HCT116 (cell line): ENCODE data around the gene ANO6. TPM values are rescaled to one million over a fixed set of nuclear protein-coding genes. Genes with fewer than 3 reads are reported as not detected.

Experiments
- ATAC-seq: fragments of 200-7000 bp; cut with Tn5 transposase; 2 replicates; pipeline ENCODE4 v1.9.1; 2020; ENCODE audit warnings: mild to moderate bottlenecking, moderate library complexity
- BruUV-seq: library from RNA; stranded (reverse); fragments of 400-500 nt; replicated peaks from 2 replicates; lab custom pipeline; 2021; lab: Mats Ljungman, UMichigan
- CTCF ChIA-PET: fragments of 300-600 bp; sonication (Branson Sonifier 250); formaldehyde crosslinking; loops from one replicate; lab custom pipeline; 2021; ENCODE audit warnings: antibody characterized with exemption; lab: Charles Lee
- POLR2A ChIA-PET: fragments of 300-600, 350-600 bp; sonication (Branson Sonifier 250); formaldehyde crosslinking; loops from one replicate; lab custom pipeline; 2021; ENCODE audit warnings: antibody characterized with exemption; lab: Charles Lee
- RAD21 ChIA-PET, 2 experiments: fragments of 300-600 bp; sonication (Branson Sonifier 250); formaldehyde crosslinking; loops; one replicate each; lab custom pipeline; 2023; ENCODE audit warnings: low total read pairs in 2 of 2; ENCODE audit not compliant: uncharacterized antibody in 2 of 2, unreplicated experiment in 2 of 2, low non-redundant PET in 1 of 2; lab: Charles Lee
- DNase-seq: peaks from one replicate; pipeline ENCODE4 v3.0.0-alpha.2; 2010; ENCODE audit warnings: low read depth, low spot score
- H2AFZ ChIP-seq: fragments of 200-600 bp; shearing (Covaris generic), sonication (generic); 2 replicates; pipeline ENCODE4 v1.6.1; 2017; ENCODE audit warnings: low read depth, mixed run types, mixed read lengths, antibody characterized with exemption, low read length; ENCODE audit not compliant: poor library complexity, severe bottlenecking
- H3K27ac ChIP-seq: 2 replicates; pipeline ENCODE4 v1.5.1; 2012; ENCODE audit warnings: low read depth, low read length
- H3K27me3 ChIP-seq: fragments of 200-600 bp; sonication (generic); 2 replicates; pipeline ENCODE4 v1.6.1; 2016; ENCODE audit warnings: mixed run types, low read length, mixed read lengths; ENCODE audit not compliant: insufficient read depth
- H3K36me3 ChIP-seq, 2 experiments: fragments of 200-500 bp in 1 of 2; fragments of 200-600 bp in 1 of 2; sonication (Bioruptor generic) in 1 of 2; sonication (generic) in 1 of 2; 2 replicates each; pipeline versions ENCODE4 v1.5.1 to v1.6.1; 2014 to 2016; ENCODE audit warnings: low read length in 2 of 2, inconsistent platforms in 1 of 2, mixed read lengths in 1 of 2, mixed run types in 1 of 2; ENCODE audit not compliant: insufficient read depth in 2 of 2, control insufficient read depth in 1 of 2
- H3K4me1 ChIP-seq, 2 experiments: fragments of 200-600 bp in 1 of 2; sonication (generic) in 1 of 2; 2 replicates each; pipeline versions ENCODE4 v1.5.1 to v1.6.1; 2012 to 2017; ENCODE audit warnings: low read length in 2 of 2, inconsistent platforms in 1 of 2, mild to moderate bottlenecking in 1 of 2, mixed read lengths in 1 of 2, mixed run types in 1 of 2, moderate library complexity in 1 of 2; ENCODE audit not compliant: insufficient read depth in 2 of 2, control insufficient read depth in 1 of 2
- H3K4me2 ChIP-seq: fragments of 200-600 bp; sonication (generic); 2 replicates; pipeline ENCODE4 v1.6.1; 2017; ENCODE audit warnings: mixed run types, low read length, mixed read lengths
- H3K4me3 ChIP-seq, 2 experiments: fragments of 200-600 bp in 1 of 2; sonication (generic) in 1 of 2; replicated peaks in 1 of 2; 2 replicates each; pipeline ENCODE4 v1.5.1; 2011 to 2016; ENCODE audit warnings: low read length in 2 of 2, control low read depth in 1 of 2, low read depth in 1 of 2, mild to moderate bottlenecking in 1 of 2, mixed read lengths in 1 of 2, mixed run types in 1 of 2
- H3K79me2 ChIP-seq: fragments of 200-600 bp; sonication (generic); 2 replicates; pipeline ENCODE4 v1.6.1; 2017; ENCODE audit warnings: mild to moderate bottlenecking, mixed run types, low read length, moderate library complexity, mixed read lengths; ENCODE audit not compliant: insufficient read depth
- H3K9ac ChIP-seq: fragments of 200-600 bp; sonication (generic); 2 replicates; pipeline ENCODE4 v1.6.1; 2016; ENCODE audit warnings: low read length, mixed read lengths
- H3K9me2 ChIP-seq: fragments of 200-600 bp; sonication (generic), shearing (Covaris generic); 2 replicates; pipeline ENCODE4 v1.6.1; 2017; ENCODE audit warnings: mixed run types, mild to moderate bottlenecking, moderate library complexity; ENCODE audit not compliant: insufficient read depth
- H3K9me3 ChIP-seq, 2 experiments: fragments of 200-500 bp in 1 of 2; fragments of 200-600 bp in 1 of 2; sonication (Bioruptor generic) in 1 of 2; sonication (generic) in 1 of 2; 2 replicates each; pipeline ENCODE4 v1.6.1; 2014 to 2017; ENCODE audit warnings: low read length in 2 of 2, mixed read lengths in 2 of 2, inconsistent platforms in 1 of 2, low read depth in 1 of 2, mild to moderate bottlenecking in 1 of 2, mixed run types in 1 of 2, moderate library complexity in 1 of 2; ENCODE audit not compliant: control insufficient read depth in 1 of 2, insufficient read depth in 1 of 2
- H4K20me1 ChIP-seq: fragments of 200-600 bp; sonication (generic), shearing (Covaris generic); 2 replicates; pipeline ENCODE4 v1.6.1; 2017; ENCODE audit warnings: mixed run types, mild to moderate bottlenecking, moderate library complexity; ENCODE audit not compliant: insufficient read depth
- CBX3 ChIP-seq: IDR thresholded peaks from 2 replicates; pipeline ENCODE4 v1.6.1; 2012; ENCODE audit warnings: low read depth
- CEBPB ChIP-seq: IDR thresholded peaks from 2 replicates; pipeline ENCODE4 v1.6.1; 2012; ENCODE audit warnings: low read depth
- EGR1 ChIP-seq: IDR thresholded peaks from 2 replicates; pipeline ENCODE4 v1.6.1; 2012; ENCODE audit warnings: low read depth
- FOSL1 ChIP-seq: IDR thresholded peaks from 2 replicates; pipeline ENCODE4 v1.6.1; 2012; ENCODE audit warnings: low read depth
- MAX ChIP-seq: IDR thresholded peaks from 2 replicates; pipeline ENCODE4 v1.6.1; 2012
- POLR2A ChIP-seq: IDR thresholded peaks from 2 replicates; pipeline ENCODE4 v1.7.0; 2011; ENCODE audit warnings: borderline replicate concordance; ENCODE audit not compliant: insufficient read depth, insufficient read length; ENCODE audit errors: extremely low read depth
- POLR2AphosphoS5 ChIP-seq: IDR thresholded peaks from 2 replicates; pipeline ENCODE4 v1.6.1; 2011; ENCODE audit warnings: mild to moderate bottlenecking, low read depth, low read length, moderate library complexity
- RAD21 ChIP-seq: IDR thresholded peaks from 2 replicates; pipeline ENCODE4 v1.6.1; 2012; ENCODE audit warnings: low read depth, mild to moderate bottlenecking
- REST ChIP-seq: IDR thresholded peaks from 2 replicates; pipeline ENCODE4 v1.6.1; 2012; ENCODE audit warnings: low read depth
- SIN3A ChIP-seq: IDR thresholded peaks from 2 replicates; pipeline ENCODE4 v1.6.1; 2012; ENCODE audit warnings: low read depth
- SRF ChIP-seq: IDR thresholded peaks from 2 replicates; pipeline ENCODE4 v1.6.1; 2012; ENCODE audit warnings: low read depth
- TCF7L2 ChIP-seq: IDR thresholded peaks from 2 replicates; pipeline ENCODE4 v1.7.0; 2011; ENCODE audit warnings: borderline replicate concordance, inconsistent platforms; ENCODE audit not compliant: insufficient read depth, insufficient read length; ENCODE audit errors: extremely low read depth
- ZFX ChIP-seq: fragments of 450-650 bp; IDR thresholded peaks from 2 replicates; pipeline ENCODE4 v1.6.1; 2017
- ZNF274 ChIP-seq: fragments of 200-500 bp; sonication (Bioruptor generic); IDR thresholded peaks from 2 replicates; pipeline ENCODE4 v1.6.1; 2014; ENCODE audit warnings: mild to moderate bottlenecking, low read depth, low read length, inconsistent platforms
- intact Hi-C: fragments of 100-400 bp; cut with micrococcal nuclease; formaldehyde crosslinking; loops from 2 replicates; pipeline ENCODE4 v1.10.0; 2022
- total RNA-seq: library from RNA; stranded (reverse); gene quantifications from one replicate; pipeline ENCODE4 v1.2.1, GENCODE V29; 2021; ENCODE audit not compliant: unreplicated experiment
- TF ChIP-seq, protein P1 (sequence below): IDR thresholded peaks from 2 replicates; pipeline ENCODE4 v1.6.1; 2012
- TF ChIP-seq, protein P2 (sequence below), 3 experiments: fragments of 200-600 bp in 1 of 3; sonication (generic) in 1 of 3; IDR thresholded peaks in 2 of 3; conservative IDR thresholded peaks in 1 of 3; 2 replicates each; pipeline ENCODE4 v1.5.1; 2012 to 2017; ENCODE audit warnings: low read depth in 2 of 3, low read length in 2 of 3, antibody characterized with exemption in 1 of 3, borderline replicate concordance in 1 of 3, control low read depth in 1 of 3, mild to moderate bottlenecking in 1 of 3, mixed read lengths in 1 of 3, mixed run types in 1 of 3, moderate library complexity in 1 of 3; ENCODE audit not compliant: insufficient read depth in 1 of 3

The ANO6 gene
- total RNA-seq, 1 experiment from 2014 or later: 36.7 TPM

DNA sequence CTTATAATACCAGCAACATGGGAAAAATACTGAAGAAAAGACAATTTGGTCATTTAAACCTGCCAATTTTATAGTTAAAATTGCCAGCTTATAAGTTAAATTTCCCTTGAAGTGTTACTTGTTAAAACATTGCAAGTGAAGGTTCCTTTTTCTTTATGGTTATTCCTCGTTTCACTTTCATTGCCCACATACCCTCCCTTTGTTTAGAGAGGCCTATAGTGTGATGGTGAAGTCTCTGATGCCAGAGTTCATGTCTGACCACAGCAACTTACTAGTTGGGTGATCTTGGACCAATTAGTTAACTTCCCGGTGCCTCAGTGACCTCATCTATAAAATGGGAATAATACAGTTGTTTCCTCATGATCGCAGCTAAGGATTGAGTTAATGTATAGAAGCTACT is 173.5 kb downstream of the ANO6 start:
- BruUV-seq: no TSS peak

More for the DNA sequence above, 173.5 kb downstream of the ANO6 start:
- Histone ChIP-seq H4K20me1 (no peaks in the 10 kb centered on the region), H3K4me3 (no peak overlapping the region), H3K79me2 (no peaks in the 10 kb centered on the region)
- POLR2A ChIA-PET: no interaction called here
- CTCF ChIA-PET: interaction anchor here (1.2 to 1.9 kb wide), 4 partner anchors 120 to 219 kb away, joined by 3 to 10 read pairs (median 8); no protein-coding TSS in a partner anchor
- no peak for TF ChIP-seq REST
- TF ChIP-seq ZFX: no peak
- no peak for TF ChIP-seq FOSL1
- no peak for TF ChIP-seq SIN3A
- TF ChIP-seq EGR1: no peak
- TF ChIP-seq RAD21: no peak
- no peak for TF ChIP-seq ZNF274
- TF ChIP-seq MAX: no peak
- no peak for TF ChIP-seq POLR2AphosphoS5
- TF ChIP-seq SRF: no peak
- TF ChIP-seq CEBPB: no peak
- no peak for TF ChIP-seq CBX3
- TF ChIP-seq TCF7L2: no peak
- TF ChIP-seq POLR2A: no peak
- TF ChIP-seq, protein P1, sequence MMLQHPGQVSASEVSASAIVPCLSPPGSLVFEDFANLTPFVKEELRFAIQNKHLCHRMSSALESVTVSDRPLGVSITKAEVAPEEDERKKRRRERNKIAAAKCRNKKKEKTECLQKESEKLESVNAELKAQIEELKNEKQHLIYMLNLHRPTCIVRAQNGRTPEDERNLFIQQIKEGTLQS: no peak
- TF ChIP-seq, protein P2, sequence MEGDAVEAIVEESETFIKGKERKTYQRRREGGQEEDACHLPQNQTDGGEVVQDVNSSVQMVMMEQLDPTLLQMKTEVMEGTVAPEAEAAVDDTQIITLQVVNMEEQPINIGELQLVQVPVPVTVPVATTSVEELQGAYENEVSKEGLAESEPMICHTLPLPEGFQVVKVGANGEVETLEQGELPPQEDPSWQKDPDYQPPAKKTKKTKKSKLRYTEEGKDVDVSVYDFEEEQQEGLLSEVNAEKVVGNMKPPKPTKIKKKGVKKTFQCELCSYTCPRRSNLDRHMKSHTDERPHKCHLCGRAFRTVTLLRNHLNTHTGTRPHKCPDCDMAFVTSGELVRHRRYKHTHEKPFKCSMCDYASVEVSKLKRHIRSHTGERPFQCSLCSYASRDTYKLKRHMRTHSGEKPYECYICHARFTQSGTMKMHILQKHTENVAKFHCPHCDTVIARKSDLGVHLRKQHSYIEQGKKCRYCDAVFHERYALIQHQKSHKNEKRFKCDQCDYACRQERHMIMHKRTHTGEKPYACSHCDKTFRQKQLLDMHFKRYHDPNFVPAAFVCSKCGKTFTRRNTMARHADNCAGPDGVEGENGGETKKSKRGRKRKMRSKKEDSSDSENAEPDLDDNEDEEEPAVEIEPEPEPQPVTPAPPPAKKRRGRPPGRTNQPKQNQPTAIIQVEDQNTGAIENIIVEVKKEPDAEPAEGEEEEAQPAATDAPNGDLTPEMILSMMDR (IDR thresholded peaks at IDR 0.05 in 2 of 3, conservative IDR thresholded peaks at IDR 0.05 in 1 of 3; ENCODE audit: borderline replicate concordance in 1 of 3, insufficient read depth in 1 of 3, low read depth in 2 of 3, low read length in 2 of 3): no peak
- TF ChIP-seq, all 23 proteins: peak for 0
- RAD21 ChIA-PET: interaction anchor here in 1 of 2 experiments (0.9 kb wide), 1 partner anchor 219 kb away, joined by 3 read pairs; no protein-coding TSS in a partner anchor
- H3K9ac ChIP-seq: no peak overlapping the region
- intact Hi-C loops: no loop called here
- ATAC-seq (no peak), DNase-seq (no peak)
- no peaks in the 10 kb centered on the region for H3K27me3 ChIP-seq
- no peaks in the 10 kb centered on the region for H3K9me3 ChIP-seq
- no peaks in the 10 kb centered on the region for H3K9me2 ChIP-seq
- H3K4me1 ChIP-seq: no peaks in the 10 kb centered on the region
- no peak overlapping the region for H3K4me2 ChIP-seq
- no peak overlapping the region for H2AFZ ChIP-seq
- H3K36me3 ChIP-seq: no peaks in the 10 kb centered on the region; a peak in 1 of 4 replicates
- no peak overlapping the region for H3K27ac ChIP-seq
